ENCODE measurements around the gene ODF2.

DNA sequence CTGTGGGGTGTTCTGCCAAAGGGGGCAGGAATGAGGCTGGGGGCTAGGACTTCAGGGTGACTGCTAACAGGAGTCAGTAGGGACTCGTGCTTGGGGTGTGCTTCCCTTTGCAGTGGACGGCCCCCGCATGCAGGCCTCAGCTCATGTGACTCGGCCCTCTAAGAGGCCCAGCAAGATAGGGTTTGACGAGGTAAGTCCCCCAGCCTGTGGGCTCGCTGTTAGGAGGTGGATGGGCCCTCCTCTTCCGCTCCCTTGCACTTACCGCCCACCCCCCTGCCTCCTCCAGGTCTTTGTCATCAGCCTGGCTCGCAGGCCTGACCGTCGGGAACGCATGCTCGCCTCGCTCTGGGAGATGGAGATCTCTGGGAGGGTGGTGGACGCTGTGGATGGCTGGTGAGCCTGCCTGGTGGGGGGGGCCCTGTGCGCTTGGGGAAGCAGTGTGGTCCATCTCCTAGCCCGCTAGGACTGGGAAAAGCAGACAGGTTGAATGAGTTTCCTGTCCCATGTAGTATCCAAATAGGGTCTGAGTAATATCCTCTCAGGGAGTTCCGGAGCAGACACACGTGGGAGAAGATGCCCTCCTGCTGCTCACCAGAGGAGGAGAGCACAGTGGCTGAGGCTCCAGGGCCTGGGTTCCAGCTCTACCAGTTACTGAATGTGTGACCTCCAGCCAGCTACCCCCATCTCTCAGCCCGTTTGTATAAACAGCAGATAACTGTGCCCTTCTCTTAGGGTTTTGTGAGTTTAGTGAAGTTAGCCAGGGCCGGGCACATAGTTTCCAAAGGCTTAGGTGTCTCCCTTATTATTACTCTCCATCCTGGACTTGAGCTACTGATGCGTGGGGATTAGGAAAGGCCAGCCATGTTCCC is 26.9 kb upstream of the ODF2 start:
- TF ChIP-seq TARDBP (IDR thresholded peaks at IDR 0.05) (no peak), BHLHE40 (IDR thresholded peaks at IDR 0.05; ENCODE audit: borderline replicate concordance) (no peak)
